Lower leg skin (tissue), 3 donors: ENCODE results near the gene TPRA1.

Source experiments
- POLR2A ChIP-seq, 2 donors: fragments of 450-650 bp; IDR thresholded peaks; one replicate each; pipeline ENCODE4 v1.6.1; 2016 to 2017; ENCODE audit warnings: antibody characterized with exemption in 2 of 2, mild to moderate bottlenecking in 1 of 2, moderate library complexity in 1 of 2
- TF ChIP-seq, protein P1 (sequence below), 3 donors: fragments of 450-650 bp; IDR thresholded peaks; one replicate each; pipeline ENCODE4 v1.5.1; 2016; ENCODE audit warnings: antibody characterized with exemption in 3 of 3, mild to moderate bottlenecking in 3 of 3, moderate library complexity in 2 of 3

DNA sequence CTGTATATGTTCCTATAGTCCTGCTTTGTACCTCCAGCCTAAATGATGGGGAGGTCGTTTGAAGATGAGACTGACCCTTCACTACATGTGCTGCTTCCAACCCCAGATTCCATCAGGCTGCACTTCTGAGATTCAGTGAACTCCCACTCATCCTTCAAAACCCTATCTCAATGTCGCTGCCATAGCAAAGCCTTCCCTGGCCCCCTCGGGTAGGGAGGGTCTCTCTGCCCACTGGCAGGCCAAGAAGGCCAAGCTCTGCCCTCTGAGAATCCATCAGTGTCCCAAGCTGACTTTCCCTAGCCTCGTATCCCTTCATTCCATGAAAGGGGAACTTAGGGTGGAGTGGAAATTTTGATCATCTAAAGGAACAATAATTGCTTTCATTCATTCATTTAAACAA lies 35.4 kb downstream of the TPRA1 start:
- TF ChIP-seq, protein P1, sequence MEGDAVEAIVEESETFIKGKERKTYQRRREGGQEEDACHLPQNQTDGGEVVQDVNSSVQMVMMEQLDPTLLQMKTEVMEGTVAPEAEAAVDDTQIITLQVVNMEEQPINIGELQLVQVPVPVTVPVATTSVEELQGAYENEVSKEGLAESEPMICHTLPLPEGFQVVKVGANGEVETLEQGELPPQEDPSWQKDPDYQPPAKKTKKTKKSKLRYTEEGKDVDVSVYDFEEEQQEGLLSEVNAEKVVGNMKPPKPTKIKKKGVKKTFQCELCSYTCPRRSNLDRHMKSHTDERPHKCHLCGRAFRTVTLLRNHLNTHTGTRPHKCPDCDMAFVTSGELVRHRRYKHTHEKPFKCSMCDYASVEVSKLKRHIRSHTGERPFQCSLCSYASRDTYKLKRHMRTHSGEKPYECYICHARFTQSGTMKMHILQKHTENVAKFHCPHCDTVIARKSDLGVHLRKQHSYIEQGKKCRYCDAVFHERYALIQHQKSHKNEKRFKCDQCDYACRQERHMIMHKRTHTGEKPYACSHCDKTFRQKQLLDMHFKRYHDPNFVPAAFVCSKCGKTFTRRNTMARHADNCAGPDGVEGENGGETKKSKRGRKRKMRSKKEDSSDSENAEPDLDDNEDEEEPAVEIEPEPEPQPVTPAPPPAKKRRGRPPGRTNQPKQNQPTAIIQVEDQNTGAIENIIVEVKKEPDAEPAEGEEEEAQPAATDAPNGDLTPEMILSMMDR (IDR thresholded peaks at IDR 0.05): no peak
- TF ChIP-seq POLR2A (IDR thresholded peaks at IDR 0.05): no peak
